GM12892 (cell line): ENCODE results near the gene PCDH19.

ENCODE experiments used
- POLR2A ChIP-seq: IDR thresholded peaks from 2 replicates; pipeline ENCODE4 v1.6.1; 2011; ENCODE audit warnings: low read depth, low read length, control low read depth
- POLR2AphosphoS5 ChIP-seq: IDR thresholded peaks from 2 replicates; pipeline ENCODE4 v1.6.1; 2011; ENCODE audit warnings: low read depth, low read length, control low read depth

DNA sequence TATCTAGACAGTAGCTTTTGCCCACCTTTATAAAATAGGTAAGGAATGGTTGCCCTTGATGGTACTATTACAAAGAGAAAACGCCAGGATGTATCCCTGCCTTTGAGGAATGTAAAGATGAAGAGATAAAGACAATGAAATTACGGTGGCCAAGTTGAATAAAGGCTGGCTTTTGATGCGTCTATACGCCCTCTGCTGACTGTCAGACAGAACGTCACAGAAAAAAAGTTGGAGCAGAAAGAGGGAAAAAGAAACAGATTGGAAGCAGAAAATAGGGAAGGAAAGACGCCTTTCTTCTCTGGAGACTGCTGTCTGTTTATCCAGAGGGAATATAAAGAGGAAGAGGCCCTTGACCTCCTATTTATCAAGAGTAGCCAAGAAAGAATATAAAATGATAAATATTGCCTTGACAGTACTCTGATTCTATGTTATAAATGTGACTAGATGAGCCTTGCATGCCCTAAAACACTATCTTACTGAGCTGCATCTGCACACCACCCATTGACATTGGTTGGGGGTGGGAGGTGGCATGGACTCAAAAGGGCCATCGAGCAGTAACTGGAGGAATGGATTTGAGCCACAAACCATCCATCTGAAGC, 30.6 kb downstream of the PCDH19 start:
- TF ChIP-seq POLR2AphosphoS5 (no peak), POLR2A (no peak)
